DMS 273 treated with DMSO at 0.1 percent for 48 hours (cell line): ENCODE measurements around the gene ARHGAP25.

Experiments used
- DNase-seq: peaks from one replicate; lab custom pipeline; 2025; lab: John Stamatoyannopoulos, UW

The ARHGAP25 gene

GRCh38 chr2:68719912-68720311 lies 14.7 kb upstream of the ARHGAP25 start:
- DNase-seq, result no peak

- DNase-seq, result no peak
Measured at GRCh38 chr2:68720665-68721064, 13.9 kb upstream of the ARHGAP25 start.

- no peak for DNase-seq
Measured at GRCh38 chr2:68721482-68722101, 13.0 kb upstream of the ARHGAP25 start.

- DNase-seq, result no peak
Measured at GRCh38 chr2:68722712-68723111, 11.9 kb upstream of the ARHGAP25 start.

GRCh38 chr2:68723181-68723580 lies 11.4 kb upstream of the ARHGAP25 start:
- no peak for DNase-seq

GRCh38 chr2:68726100-68726499 lies 8.5 kb upstream of the ARHGAP25 start:
- DNase-seq, result no peak

- no peak for DNase-seq
Measured at GRCh38 chr2:68726608-68727367, 7.8 kb upstream of the ARHGAP25 start.

- no peak for DNase-seq
Measured at GRCh38 chr2:68727683-68728375, 6.8 kb upstream of the ARHGAP25 start.

- no peak for DNase-seq
Measured at GRCh38 chr2:68730828-68731227, 3.8 kb upstream of the ARHGAP25 start.

- no peak for DNase-seq
Measured at GRCh38 chr2:68732036-68732932, 2.3 kb upstream of the ARHGAP25 start.

GRCh38 chr2:68733365-68733764 lies 1.2 kb upstream of the ARHGAP25 start:
- DNase-seq, result no peak

- no peak for DNase-seq
Measured at GRCh38 chr2:68734176-68734575, 435 bp upstream of the ARHGAP25 start.

GRCh38 chr2:68736086-68736485 lies 1.5 kb downstream of the ARHGAP25 start:
- no peak for DNase-seq

GRCh38 chr2:68737711-68738110 lies 3.1 kb downstream of the ARHGAP25 start:
- DNase-seq, result no peak

GRCh38 chr2:68738906-68739594 lies 4.4 kb downstream of the ARHGAP25 start:
- no peak for DNase-seq

GRCh38 chr2:68739595-68740399 lies 5.2 kb downstream of the ARHGAP25 start:
- no peak for DNase-seq

GRCh38 chr2:68740400-68740914 lies 5.8 kb downstream of the ARHGAP25 start:
- no peak for DNase-seq

GRCh38 chr2:68741238-68741637 lies 6.6 kb downstream of the ARHGAP25 start:
- DNase-seq, result no peak

GRCh38 chr2:68741805-68742306 lies 7.2 kb downstream of the ARHGAP25 start:
- no peak for DNase-seq
